Activated CD4-positive, alpha-beta T cell treated with anti-CD3 and anti-CD28 coated beads, Interleukin-2, amount 10 ng/mL, durations not matched to agents 7 days and 5 days (primary cell): ENCODE results near the gene ELMO1. TPM values are rescaled to one million over a fixed set of nuclear protein-coding genes. Genes with fewer than 3 reads are reported as not detected.

ENCODE experiments used
- CTCF ChIA-PET: fragments of 350-600 bp; sonication (Branson Sonifier 250); formaldehyde crosslinking; loops from one replicate; lab custom pipeline; 2021; ENCODE audit warnings: antibody characterized with exemption; lab: Charles Lee
- POLR2A ChIA-PET: fragments of 350-600 bp; sonication (Branson Sonifier 250); formaldehyde crosslinking; loops from one replicate; lab custom pipeline; 2021; ENCODE audit warnings: antibody characterized with exemption; lab: Charles Lee
- DNase-seq: peaks from one replicate; pipeline ENCODE4 v3.0.0-alpha.2; 2020
- H3K27ac Mint-ChIP-seq: one replicate; pipeline ENCODE4 v1.8.0; 2021; ENCODE audit warnings: mild to moderate bottlenecking, moderate library complexity, mixed read lengths
- H3K27me3 Mint-ChIP-seq: one replicate; pipeline ENCODE4 v1.8.0; 2021; ENCODE audit warnings: mixed read lengths
- H3K36me3 Mint-ChIP-seq: one replicate; pipeline ENCODE4 v1.8.0; 2021; ENCODE audit warnings: low read depth, mixed read lengths
- H3K4me1 Mint-ChIP-seq: one replicate; pipeline ENCODE4 v1.8.0; 2021; ENCODE audit warnings: mixed read lengths
- H3K4me3 Mint-ChIP-seq: one replicate; pipeline ENCODE4 v1.8.0; 2021; ENCODE audit warnings: mild to moderate bottlenecking, moderate library complexity, mixed read lengths
- H3K9me3 Mint-ChIP-seq: one replicate; pipeline ENCODE4 v1.8.0; 2021; ENCODE audit warnings: mixed read lengths
- total RNA-seq, 2 experiments: library from RNA; stranded (reverse); gene quantifications; one replicate each; pipeline ENCODE4 v1.2.3, GENCODE V29; 2021

The ELMO1 gene
- total RNA-seq, 2 experiments from 2014 or later = 99.8 to 142 TPM

- DNase-seq = no peak
- ChIA-PET CTCF (no interaction called here), POLR2A (no interaction called here)
- Mint-ChIP-seq H3K4me1 (no peaks in the 10 kb centered on the region), H3K27me3 (peaks cover 10% of the 10 kb centered on the region), H3K4me3 (no peak overlapping the region), H3K27ac (no peak overlapping the region), H3K9me3 (peaks cover 7% of the 10 kb centered on the region), H3K36me3 (no peaks in the 10 kb centered on the region)
These were observed 34.3 kb upstream of the ELMO1 start for GRCh38 chr7:37482953-37483352.

GRCh38 chr7:37482505-37482904 is 33.8 kb upstream of the ELMO1 start:
- Mint-ChIP-seq H3K4me3 (no peak overlapping the region), H3K27me3 (peaks cover 12% of the 10 kb centered on the region), H3K27ac (no peak overlapping the region), H3K36me3 (no peaks in the 10 kb centered on the region), H3K9me3 (peaks cover 7% of the 10 kb centered on the region), H3K4me1 (no peaks in the 10 kb centered on the region)
- DNase-seq = no peak
- ChIA-PET CTCF (no interaction called here), POLR2A (no interaction called here)

GRCh38 chr7:37481722-37482288 is 33.1 kb upstream of the ELMO1 start:
- DNase-seq = no peak
- H3K4me3 Mint-ChIP-seq = no peak overlapping the region
- H3K9me3 Mint-ChIP-seq = peaks cover 3% of the 10 kb centered on the region
- no peaks in the 10 kb centered on the region for H3K36me3 Mint-ChIP-seq
- CTCF ChIA-PET = no interaction called here
- H3K27ac Mint-ChIP-seq = no peak overlapping the region
- no peaks in the 10 kb centered on the region for H3K4me1 Mint-ChIP-seq
- H3K27me3 Mint-ChIP-seq = peaks cover 16% of the 10 kb centered on the region
- POLR2A ChIA-PET = no interaction called here

- POLR2A ChIA-PET = no interaction called here
- H3K27me3 Mint-ChIP-seq = peaks cover 20% of the 10 kb centered on the region
- DNase-seq = no peak
These were observed 32.5 kb upstream of the ELMO1 start for GRCh38 chr7:37481154-37481553.

GRCh38 chr7:37480041-37481031 is 31.7 kb upstream of the ELMO1 start:
- H3K4me1 Mint-ChIP-seq = no peaks in the 10 kb centered on the region
- ChIA-PET CTCF (no interaction called here), POLR2A (no interaction called here)
- H3K27ac Mint-ChIP-seq = no peak overlapping the region
- H3K36me3 Mint-ChIP-seq = no peaks in the 10 kb centered on the region
- H3K27me3 Mint-ChIP-seq = peaks cover 21% of the 10 kb centered on the region
- no peak for DNase-seq
- no peak overlapping the region for H3K4me3 Mint-ChIP-seq
- H3K9me3 Mint-ChIP-seq = no peaks in the 10 kb centered on the region

More at GRCh38 chr7:37481154-37481553, 32.5 kb upstream of the ELMO1 start:
- Mint-ChIP-seq H3K27ac (no peak overlapping the region), H3K4me1 (no peaks in the 10 kb centered on the region), H3K4me3 (no peak overlapping the region), H3K36me3 (no peaks in the 10 kb centered on the region), H3K9me3 (peaks cover under 1% of the 10 kb centered on the region)
- CTCF ChIA-PET = no interaction called here

- DNase-seq = no peak
- Mint-ChIP-seq H3K4me3 (no peak overlapping the region), H3K36me3 (no peaks in the 10 kb centered on the region), H3K27me3 (peaks cover 38% of the 10 kb centered on the region), H3K4me1 (no peaks in the 10 kb centered on the region), H3K9me3 (no peaks in the 10 kb centered on the region), H3K27ac (no peak overlapping the region)
- CTCF ChIA-PET = interaction anchor here (0.7 to 1.2 kb wide), 2 partner anchors 174 to 243 kb away, joined by 3 read pairs; no protein-coding TSS in a partner anchor
- POLR2A ChIA-PET = no interaction called here
These were observed 28.3 kb upstream of the ELMO1 start for GRCh38 chr7:37476881-37477450.

- ChIA-PET POLR2A (no interaction called here), CTCF (interaction anchor here (1.2 kb wide), 1 partner anchor 242 kb away, joined by 3 read pairs; no protein-coding TSS in a partner anchor)
These were observed 27.8 kb upstream of the ELMO1 start for GRCh38 chr7:37476428-37476827.

GRCh38 chr7:37475646-37476045 is 27.0 kb upstream of the ELMO1 start:
- DNase-seq = no peak
- Mint-ChIP-seq H3K36me3 (no peaks in the 10 kb centered on the region), H3K27ac (no peak overlapping the region), H3K4me3 (no peak overlapping the region), H3K4me1 (no peaks in the 10 kb centered on the region), H3K9me3 (no peaks in the 10 kb centered on the region), H3K27me3 (peaks cover 36% of the 10 kb centered on the region)
- ChIA-PET CTCF (interaction anchor here (1.2 kb wide), 1 partner anchor 17 kb away, joined by 3 read pairs; no protein-coding TSS in a partner anchor), POLR2A (no interaction called here)

More at GRCh38 chr7:37476428-37476827, 27.8 kb upstream of the ELMO1 start:
- H3K4me3 Mint-ChIP-seq = no peak overlapping the region
- H3K27ac Mint-ChIP-seq = no peak overlapping the region
- H3K27me3 Mint-ChIP-seq = peaks cover 36% of the 10 kb centered on the region
- H3K36me3 Mint-ChIP-seq = no peaks in the 10 kb centered on the region
- H3K4me1 Mint-ChIP-seq = no peaks in the 10 kb centered on the region
- no peaks in the 10 kb centered on the region for H3K9me3 Mint-ChIP-seq
- DNase-seq = no peak

GRCh38 chr7:37471619-37472018 is 23.0 kb upstream of the ELMO1 start:
- DNase-seq = no peak
- H3K4me3 Mint-ChIP-seq = no peak overlapping the region
- H3K27me3 Mint-ChIP-seq = peaks cover 24% of the 10 kb centered on the region
- ChIA-PET CTCF (no interaction called here), POLR2A (no interaction called here)
- H3K4me1 Mint-ChIP-seq = no peaks in the 10 kb centered on the region
- no peaks in the 10 kb centered on the region for H3K36me3 Mint-ChIP-seq
- no peak overlapping the region for H3K27ac Mint-ChIP-seq
- H3K9me3 Mint-ChIP-seq = no peaks in the 10 kb centered on the region

GRCh38 chr7:37467002-37467401 is 18.3 kb upstream of the ELMO1 start:
- H3K36me3 Mint-ChIP-seq = no peaks in the 10 kb centered on the region
- H3K4me3 Mint-ChIP-seq = no peak overlapping the region
- DNase-seq = no peak
- no peaks in the 10 kb centered on the region for H3K9me3 Mint-ChIP-seq
- POLR2A ChIA-PET = no interaction called here
- CTCF ChIA-PET = interaction anchor here (0.5 to 2.0 kb wide), 2 partner anchors 17 to 219 kb away, joined by 3 to 5 read pairs; no protein-coding TSS in a partner anchor
- H3K27me3 Mint-ChIP-seq = peaks cover 6% of the 10 kb centered on the region
- H3K27ac Mint-ChIP-seq = no peak overlapping the region
- no peaks in the 10 kb centered on the region for H3K4me1 Mint-ChIP-seq

GRCh38 chr7:37462138-37462537 is 13.5 kb upstream of the ELMO1 start:
- H3K27me3 Mint-ChIP-seq = peaks cover 24% of the 10 kb centered on the region
- CTCF ChIA-PET = interaction anchor here (1.0 to 1.2 kb wide), 2 partner anchors 8 to 12 kb away, joined by 3 to 4 read pairs; no protein-coding TSS in a partner anchor
- no peaks in the 10 kb centered on the region for H3K4me1 Mint-ChIP-seq
- no peak overlapping the region for H3K4me3 Mint-ChIP-seq
- no peaks in the 10 kb centered on the region for H3K36me3 Mint-ChIP-seq
- POLR2A ChIA-PET = no interaction called here
- no peaks in the 10 kb centered on the region for H3K9me3 Mint-ChIP-seq
- no peak for DNase-seq
- no peak overlapping the region for H3K27ac Mint-ChIP-seq

GRCh38 chr7:37455081-37455480 is 6.4 kb upstream of the ELMO1 start:
- H3K4me3 Mint-ChIP-seq = no peak overlapping the region
- CTCF ChIA-PET = interaction anchor here (0.6 to 1.2 kb wide), 3 partner anchors 16 to 254 kb away, joined by 3 to 4 read pairs (median 3); no protein-coding TSS in a partner anchor
- H3K27me3 Mint-ChIP-seq = peaks cover 15% of the 10 kb centered on the region
- no peak for DNase-seq
- no peak overlapping the region for H3K27ac Mint-ChIP-seq
- H3K4me1 Mint-ChIP-seq = peaks cover 13% of the 10 kb centered on the region
- no peaks in the 10 kb centered on the region for H3K36me3 Mint-ChIP-seq
- POLR2A ChIA-PET = no interaction called here
- H3K9me3 Mint-ChIP-seq = peaks cover 13% of the 10 kb centered on the region
